ENCODE results near the gene UBASH3B. TPM values are rescaled to one million over a fixed set of nuclear protein-coding genes. Genes with fewer than 3 reads are reported as not detected.

The UBASH3B gene
- total RNA-seq, 1 donor from 2014 or later = 4.3 TPM

DNA sequence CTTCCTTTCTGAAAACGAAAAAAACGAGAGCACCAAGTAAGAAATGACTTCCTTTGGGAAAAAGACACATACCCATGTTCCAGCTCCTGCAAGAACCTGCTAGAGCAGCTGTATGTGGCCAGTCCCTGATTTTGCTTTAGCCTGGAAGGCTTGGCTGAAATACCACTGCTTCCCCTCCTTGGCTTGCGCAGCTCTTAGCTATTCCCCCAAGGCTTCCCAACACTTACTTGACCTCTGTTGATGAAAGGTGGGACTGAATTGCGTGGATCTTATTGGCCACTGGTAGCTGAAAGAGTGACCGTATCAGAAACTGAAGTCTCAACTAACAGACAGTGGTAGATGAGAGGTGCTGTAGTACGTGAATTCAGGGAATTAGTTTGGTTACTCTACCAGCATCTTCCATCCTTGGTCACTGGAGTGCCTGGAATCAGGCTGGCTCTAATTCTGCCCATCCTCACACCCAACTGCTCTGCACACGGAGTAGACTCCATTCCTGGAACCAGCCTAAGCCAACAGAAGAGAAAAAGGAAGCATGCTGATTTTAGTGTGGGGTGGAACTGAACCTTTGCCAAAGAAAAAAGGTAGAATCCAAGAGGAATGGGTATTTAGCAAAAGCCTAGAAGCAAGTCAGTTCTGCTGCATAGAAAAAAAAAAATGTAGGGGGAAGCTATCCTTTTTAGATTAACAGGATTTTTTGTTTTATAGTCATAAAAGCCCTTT is 109.0 kb downstream of the UBASH3B start:
- Mint-ChIP-seq H3K9me3 (no peaks in the 10 kb centered on the region), H3K4me1 (no peaks in the 10 kb centered on the region), H3K36me3 (ENCODE audit: low read depth) (no peaks in the 10 kb centered on the region), H3K4me3 (no peak overlapping the region), H3K27me3 (no peaks in the 10 kb centered on the region), H3K27ac (no peak overlapping the region)
- ChIA-PET CTCF (interaction anchor here (0.9 to 4.9 kb wide), 3 partner anchors 9 to 133 kb away, joined by 3 to 22 read pairs (median 3); no protein-coding TSS in a partner anchor), POLR2A (interaction anchor here (0.6 kb wide), 1 partner anchor 20 kb away, joined by 3 read pairs; no protein-coding TSS in a partner anchor)
- no peak for TF ChIP-seq CTCF (IDR thresholded peaks at IDR 0.05)
- intact Hi-C loops (cut with micrococcal nuclease) = no loop called here
- DNase-seq = no peak
- no peak for ATAC-seq (ENCODE audit: low read depth)

GRCh38 chr11:122765487-122766131 is 110.1 kb downstream of the UBASH3B start:
- no peak overlapping the region for H3K27ac Mint-ChIP-seq
- H3K4me3 Mint-ChIP-seq = no peak overlapping the region
- no peaks in the 10 kb centered on the region for H3K9me3 Mint-ChIP-seq
- H3K36me3 Mint-ChIP-seq (ENCODE audit: low read depth) = no peaks in the 10 kb centered on the region
- H3K4me1 Mint-ChIP-seq = no peaks in the 10 kb centered on the region
- DNase-seq (no peak), ATAC-seq (ENCODE audit: low read depth) (no peak)
- intact Hi-C loops (cut with micrococcal nuclease) = no loop called here
- no peaks in the 10 kb centered on the region for H3K27me3 Mint-ChIP-seq
- ChIA-PET CTCF (interaction anchor here (1.1 to 4.9 kb wide), 2 partner anchors 10 to 132 kb away, joined by 4 to 22 read pairs; no protein-coding TSS in a partner anchor), POLR2A (no interaction called here)
- no peak for TF ChIP-seq CTCF (IDR thresholded peaks at IDR 0.05)

- TF ChIP-seq CTCF (IDR thresholded peaks at IDR 0.05) = no peak
- no peaks in the 10 kb centered on the region for H3K4me1 Mint-ChIP-seq
- no peak overlapping the region for H3K4me3 Mint-ChIP-seq
- H3K27me3 Mint-ChIP-seq = no peaks in the 10 kb centered on the region
- POLR2A ChIA-PET = no interaction called here
- no peak overlapping the region for H3K27ac Mint-ChIP-seq
- intact Hi-C loops (cut with micrococcal nuclease) = no loop called here
- DNase-seq = no peak
- CTCF ChIA-PET = interaction anchor here (1.3 kb wide), 1 partner anchor 12 kb away, joined by 3 read pairs; no protein-coding TSS in a partner anchor
- no peaks in the 10 kb centered on the region for H3K36me3 Mint-ChIP-seq (ENCODE audit: low read depth)
- ATAC-seq (ENCODE audit: low read depth) = no peak
- no peaks in the 10 kb centered on the region for H3K9me3 Mint-ChIP-seq
Measured at GRCh38 chr11:122769126-122769780, 113.7 kb downstream of the UBASH3B start.

DNA sequence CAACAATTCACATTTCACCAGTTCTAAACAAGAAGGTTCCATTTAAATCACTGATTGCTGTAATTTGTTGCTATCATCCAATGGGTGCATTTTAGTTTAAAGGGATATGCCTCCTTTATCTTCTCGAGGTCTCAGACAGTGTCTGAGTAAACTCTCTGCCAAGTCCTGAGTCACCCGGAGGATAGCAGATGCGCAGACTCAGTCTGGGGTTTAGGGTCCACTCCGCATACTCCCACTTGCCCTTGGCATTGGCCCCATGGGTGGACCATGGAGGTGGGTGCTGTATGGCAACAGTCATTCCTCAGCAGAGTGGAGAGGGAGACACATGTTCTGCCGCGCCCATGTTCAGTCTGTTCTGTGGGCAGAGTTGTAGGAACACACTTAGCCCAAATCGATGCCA is 117.4 kb downstream of the UBASH3B start:
- intact Hi-C loops (cut with micrococcal nuclease) = no loop called here
- TF ChIP-seq CTCF (IDR thresholded peaks at IDR 0.05) = no peak
- CTCF ChIA-PET = interaction anchor here (1.6 kb wide), 1 partner anchor 8 kb away, joined by 5 read pairs; no protein-coding TSS in a partner anchor
- Mint-ChIP-seq H3K4me1 (peaks cover 10% of the 10 kb centered on the region), H3K4me3 (no peak overlapping the region), H3K9me3 (no peaks in the 10 kb centered on the region), H3K27me3 (no peaks in the 10 kb centered on the region), H3K36me3 (ENCODE audit: low read depth) (no peaks in the 10 kb centered on the region), H3K27ac (no peak overlapping the region)
- POLR2A ChIA-PET = no interaction called here
- ATAC-seq (ENCODE audit: low read depth) (no peak), DNase-seq (no peak)

- CTCF ChIA-PET = no interaction called here
- no peak overlapping the region for H3K4me3 Mint-ChIP-seq
- peaks cover 3% of the 10 kb centered on the region for H3K36me3 Mint-ChIP-seq (ENCODE audit: low read depth)
- ATAC-seq (ENCODE audit: low read depth) = no peak
- no peak for DNase-seq
- no peak overlapping the region for H3K27ac Mint-ChIP-seq
- intact Hi-C loops (cut with micrococcal nuclease) = no loop called here
- peaks cover 10% of the 10 kb centered on the region for H3K4me1 Mint-ChIP-seq
- POLR2A ChIA-PET = no interaction called here
- H3K9me3 Mint-ChIP-seq = no peaks in the 10 kb centered on the region
- TF ChIP-seq CTCF (IDR thresholded peaks at IDR 0.05) = no peak
- H3K27me3 Mint-ChIP-seq = no peaks in the 10 kb centered on the region
Measured at GRCh38 chr11:122773781-122774266, 118.3 kb downstream of the UBASH3B start.

Data from activated B cell treated with CpG ODN at 0.5 μM for 24 hours (primary cell).